ENCODE measurements around the gene SYNE4. TPM values are rescaled to one million over a fixed set of nuclear protein-coding genes. Genes with fewer than 3 reads are reported as not detected.

SYNE4 gene
- total and polyA plus RNA-seq, 2 of the 4 experiments (the other 2 are of a cell fraction), result 0.27 TPM; not detected in 1

DNA sequence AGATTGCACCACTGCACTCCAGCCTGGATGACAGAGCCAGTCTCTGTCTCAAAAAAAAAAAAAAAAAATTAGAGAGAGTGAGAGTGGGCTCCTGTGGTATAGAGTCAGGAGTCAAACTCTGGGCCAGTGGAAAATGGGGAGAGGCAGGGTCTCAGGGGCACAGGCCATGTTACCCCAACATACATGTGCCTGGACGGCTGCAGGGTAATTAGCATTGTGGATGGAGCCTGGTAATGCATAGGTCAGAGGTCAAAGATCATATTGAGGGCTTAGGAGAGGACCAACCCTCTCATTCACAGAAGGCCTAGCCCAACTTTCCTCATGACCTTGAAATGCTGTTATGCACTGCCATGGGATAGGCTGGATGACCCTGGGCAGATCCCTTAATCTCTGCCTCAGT, 16.9 kb upstream of the SYNE4 start:
- Histone ChIP-seq H4K20me1 (ENCODE audit: insufficient read depth, low read length) (no peaks in the 10 kb centered on the region; the same call in 1 of the 2 replicates), H3K18ac (ENCODE audit: low read depth, low read length) (no peak overlapping the region), H3K4me3 (ENCODE audit: insufficient read depth, low read depth, low read length) (no peak overlapping the region), H3K27me3 (ENCODE audit: control insufficient read depth, insufficient read depth, low read length) (no peaks in the 10 kb centered on the region), H4K91ac (ENCODE audit: insufficient read depth, low read depth, low read length) (no peak overlapping the region), H2BK5ac (ENCODE audit: low read depth, low read length, poor library complexity, severe bottlenecking) (no peak overlapping the region), H2BK120ac (ENCODE audit: low read depth, low read length) (no peak overlapping the region), H3K56ac (ENCODE audit: extremely low read depth, insufficient read depth, low read length) (no peak overlapping the region), H4K8ac (ENCODE audit: low read depth in 2 of 2, low read length in 2 of 2) (no peak overlapping the region), H3K4me2 (ENCODE audit: low read depth, low read length) (no peak overlapping the region), H3K14ac (replicated peaks; ENCODE audit: low read depth, low read length) (no peak overlapping the region), H4K5ac (ENCODE audit: low read depth, low read length) (no peak overlapping the region), H2BK20ac (ENCODE audit: low read depth, low read length) (no peak overlapping the region), H3K27ac (ENCODE audit: insufficient read depth, low read length) (no peak overlapping the region), H3K9ac (ENCODE audit: low read depth, low read length) (no peak overlapping the region), H2BK15ac (ENCODE audit: low read depth, low read length) (no peak overlapping the region), H2AFZ (replicated peaks; ENCODE audit: low read length, poor library complexity) (no peak overlapping the region), H3K4me1 (ENCODE audit: control insufficient read depth, insufficient read depth, low read length) (no peaks in the 10 kb centered on the region), H3K79me1 (ENCODE audit: low read depth in 1 of 2, low read length in 2 of 2) (peaks cover 0 to 7% of the 10 kb centered on the region in 2 experiments; a peak in 2 of 4 replicates), H2AK5ac (ENCODE audit: low read depth, low read length) (no peak overlapping the region), H3K9me1 (ENCODE audit: insufficient read depth, low read length) (peaks cover 6% of the 10 kb centered on the region; the same call in 1 of the 2 replicates), H2AK9ac (replicated peaks; ENCODE audit: low read depth, low read length, poor library complexity) (no peak overlapping the region), H3K4ac (ENCODE audit: low read depth, low read length) (no peak overlapping the region), H3K36me3 (ENCODE audit: control insufficient read depth, insufficient read depth, low read length) (peaks cover 63% of the 10 kb centered on the region), H3K9me3 (ENCODE audit: control insufficient read depth, insufficient read depth, low read length) (no peaks in the 10 kb centered on the region), H3K23ac (ENCODE audit: low read depth, low read length) (no peak overlapping the region)
- intact Hi-C loops (cut with micrococcal nuclease), result no loop called here
- dilution Hi-C loops (cut with HindIII; ENCODE audit: low sequenced_read_pairs, unreplicated experiment), result no loop called here
- no peak for DNase-seq
- ChIA-PET POLR2A (ENCODE audit: unreplicated experiment) (no interaction called here), CTCF (no interaction called here)
- no CpG with 5 or more reads among the region's 1 CpG for WGBS, 2 experiments (ENCODE audit: extremely low coverage in 2 of 2, insufficient read length in 1 of 2)
- no TSS peak for BruUV-seq (replicated peaks)
- no peak for ATAC-seq (ENCODE audit: low read depth)
- TF ChIP-seq RFX5 (IDR thresholded peaks at IDR 0.05; ENCODE audit: low read depth, low read length), result no peak
- no peak for TF ChIP-seq BHLHE40 (IDR thresholded peaks at IDR 0.05; ENCODE audit: low read depth, low read length)
- no peak for TF ChIP-seq SMC3 (IDR thresholded peaks at IDR 0.05; ENCODE audit: low read depth, low read length)
- no peak for TF ChIP-seq RCOR1 (IDR thresholded peaks at IDR 0.05; ENCODE audit: insufficient replicate concordance, low read length)
- TF ChIP-seq MAFK (IDR thresholded peaks at IDR 0.05; ENCODE audit: low read depth, low read length), result no peak
- TF ChIP-seq RAD21 (IDR thresholded peaks at IDR 0.05; ENCODE audit: low read length), result no peak
- no peak for TF ChIP-seq MAZ (IDR thresholded peaks at IDR 0.05; ENCODE audit: borderline replicate concordance, low read depth, low read length)
- no peak for TF ChIP-seq CHD1 (IDR thresholded peaks at IDR 0.05; ENCODE audit: low read depth, low read length)
- no peak for TF ChIP-seq FOS (IDR thresholded peaks at IDR 0.05; ENCODE audit: low read depth, low read length)
- TF ChIP-seq NFE2L2 (IDR thresholded peaks at IDR 0.05; ENCODE audit: low read depth, low read length), result no peak
- TF ChIP-seq MXI1 (IDR thresholded peaks at IDR 0.05; ENCODE audit: borderline replicate concordance, low read depth, low read length), result no peak
- TF ChIP-seq, protein P1, sequence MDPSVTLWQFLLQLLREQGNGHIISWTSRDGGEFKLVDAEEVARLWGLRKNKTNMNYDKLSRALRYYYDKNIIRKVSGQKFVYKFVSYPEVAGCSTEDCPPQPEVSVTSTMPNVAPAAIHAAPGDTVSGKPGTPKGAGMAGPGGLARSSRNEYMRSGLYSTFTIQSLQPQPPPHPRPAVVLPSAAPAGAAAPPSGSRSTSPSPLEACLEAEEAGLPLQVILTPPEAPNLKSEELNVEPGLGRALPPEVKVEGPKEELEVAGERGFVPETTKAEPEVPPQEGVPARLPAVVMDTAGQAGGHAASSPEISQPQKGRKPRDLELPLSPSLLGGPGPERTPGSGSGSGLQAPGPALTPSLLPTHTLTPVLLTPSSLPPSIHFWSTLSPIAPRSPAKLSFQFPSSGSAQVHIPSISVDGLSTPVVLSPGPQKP (IDR thresholded peaks at IDR 0.05; ENCODE audit: borderline replicate concordance, low read depth, low read length), result no peak
- TF ChIP-seq, protein P2, sequence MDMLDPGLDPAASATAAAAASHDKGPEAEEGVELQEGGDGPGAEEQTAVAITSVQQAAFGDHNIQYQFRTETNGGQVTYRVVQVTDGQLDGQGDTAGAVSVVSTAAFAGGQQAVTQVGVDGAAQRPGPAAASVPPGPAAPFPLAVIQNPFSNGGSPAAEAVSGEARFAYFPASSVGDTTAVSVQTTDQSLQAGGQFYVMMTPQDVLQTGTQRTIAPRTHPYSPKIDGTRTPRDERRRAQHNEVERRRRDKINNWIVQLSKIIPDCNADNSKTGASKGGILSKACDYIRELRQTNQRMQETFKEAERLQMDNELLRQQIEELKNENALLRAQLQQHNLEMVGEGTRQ (IDR thresholded peaks at IDR 0.05; ENCODE audit: low read depth, low read length), result no peak
- TF ChIP-seq, protein P3, sequence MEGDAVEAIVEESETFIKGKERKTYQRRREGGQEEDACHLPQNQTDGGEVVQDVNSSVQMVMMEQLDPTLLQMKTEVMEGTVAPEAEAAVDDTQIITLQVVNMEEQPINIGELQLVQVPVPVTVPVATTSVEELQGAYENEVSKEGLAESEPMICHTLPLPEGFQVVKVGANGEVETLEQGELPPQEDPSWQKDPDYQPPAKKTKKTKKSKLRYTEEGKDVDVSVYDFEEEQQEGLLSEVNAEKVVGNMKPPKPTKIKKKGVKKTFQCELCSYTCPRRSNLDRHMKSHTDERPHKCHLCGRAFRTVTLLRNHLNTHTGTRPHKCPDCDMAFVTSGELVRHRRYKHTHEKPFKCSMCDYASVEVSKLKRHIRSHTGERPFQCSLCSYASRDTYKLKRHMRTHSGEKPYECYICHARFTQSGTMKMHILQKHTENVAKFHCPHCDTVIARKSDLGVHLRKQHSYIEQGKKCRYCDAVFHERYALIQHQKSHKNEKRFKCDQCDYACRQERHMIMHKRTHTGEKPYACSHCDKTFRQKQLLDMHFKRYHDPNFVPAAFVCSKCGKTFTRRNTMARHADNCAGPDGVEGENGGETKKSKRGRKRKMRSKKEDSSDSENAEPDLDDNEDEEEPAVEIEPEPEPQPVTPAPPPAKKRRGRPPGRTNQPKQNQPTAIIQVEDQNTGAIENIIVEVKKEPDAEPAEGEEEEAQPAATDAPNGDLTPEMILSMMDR (conservative IDR thresholded peaks at IDR 0.05; ENCODE audit: low read depth, low read length), result no peak
- TF ChIP-seq POLR2A (IDR thresholded peaks at IDR 0.05; ENCODE audit: low read depth, low read length), result no peak
- in situ Hi-C loops (cut with MboI; ENCODE audit: low sequenced_read_pairs), result no loop called here
